Measurements from ENCODE around the gene GRK3.

GRK3 gene

DNA sequence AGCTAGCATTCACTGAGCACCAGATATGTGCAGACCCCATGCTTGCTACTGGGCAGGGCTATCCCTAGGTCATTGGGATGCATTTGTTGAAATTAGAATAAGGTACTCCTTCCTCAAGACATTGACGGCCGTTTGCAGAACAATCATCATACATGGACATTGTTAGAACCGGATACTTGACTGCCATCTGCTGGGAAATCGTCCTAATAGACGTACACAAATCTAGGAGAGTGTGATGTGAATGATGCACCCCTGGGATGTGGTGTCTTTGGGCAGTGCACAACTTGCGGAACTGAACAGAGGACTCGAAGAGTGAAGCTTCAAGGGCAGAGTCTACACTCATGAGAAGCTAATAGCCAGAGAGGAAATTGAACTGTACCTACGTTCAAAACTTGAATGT, 213.4 kb downstream of the GRK3 start:
- TF ChIP-seq POLR2A (IDR thresholded peaks at IDR 0.05; ENCODE audit: low read depth, low read length) = no peak
- peak; percentile 48 for FAIRE-seq
- peak; percentile 35 for DNase-seq (ENCODE audit: insufficient read length, low spot score)
